Esophagus muscularis mucosa (tissue), 4 donors: ENCODE measurements around the gene KRTAP10-11.

ENCODE experiments used
- CTCF ChIP-seq, 3 experiments: fragments of 200-600 bp in 2 of 3; fragments of 450-650 bp in 1 of 3; sonication (generic) in 2 of 3; IDR thresholded peaks; one replicate each; pipeline ENCODE4 v1.5.1; 2017 to 2019; ENCODE audit warnings: antibody characterized with exemption in 3 of 3, mild to moderate bottlenecking in 2 of 3, moderate library complexity in 1 of 3
- EP300 ChIP-seq: sonication (generic); formaldehyde crosslinking; IDR thresholded peaks from one replicate; pipeline ENCODE4 v1.6.1; 2017; ENCODE audit warnings: antibody characterized with exemption
- POLR2A ChIP-seq: fragments of 450-650 bp; IDR thresholded peaks from one replicate; pipeline ENCODE4 v1.6.1; 2017; ENCODE audit warnings: antibody characterized with exemption, moderate library complexity, mild to moderate bottlenecking, low read depth
- POLR2AphosphoS5 ChIP-seq, 2 donors: sonication (generic); formaldehyde crosslinking; IDR thresholded peaks; one replicate each; pipeline ENCODE4 v1.6.1; 2017; ENCODE audit warnings: antibody characterized with exemption in 2 of 2

DNA sequence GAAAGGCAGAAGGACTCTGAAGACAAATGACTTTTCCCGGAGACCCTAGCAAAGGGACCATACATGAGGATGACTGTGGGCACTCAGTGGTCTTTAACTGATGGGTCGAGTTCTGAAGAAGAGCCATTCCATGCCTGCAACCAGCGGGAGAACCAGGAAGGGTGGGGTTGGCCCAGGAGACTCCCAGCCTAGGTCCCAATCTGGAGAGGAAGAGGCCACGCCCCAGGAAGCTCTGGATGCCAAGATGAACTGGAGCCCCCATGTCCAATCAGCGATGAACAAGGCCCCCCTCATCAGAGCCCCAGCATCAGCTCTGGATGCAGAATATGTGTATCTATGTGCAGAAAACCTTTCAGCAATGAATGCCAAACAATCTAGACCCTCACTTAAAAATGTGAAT lies 5.5 kb upstream of the KRTAP10-11 start:
- TF ChIP-seq CTCF (IDR thresholded peaks at IDR 0.05), result no peak
- no peak for TF ChIP-seq POLR2A
- TF ChIP-seq POLR2AphosphoS5 (IDR thresholded peaks at IDR 0.05), result no peak
- no peak for TF ChIP-seq EP300
